Measurements from ENCODE around the gene CRELD2. TPM values are rescaled to one million over a fixed set of nuclear protein-coding genes. Genes with fewer than 3 reads are reported as not detected.

Gene CRELD2
- total RNA-seq, 2 experiments from 2014 or later, result 15.3 to 16.2 TPM

- no peak for DNase-seq
- no peak overlapping the region for H3K4me3 Mint-ChIP-seq
- no peaks in the 10 kb centered on the region for H3K27me3 Mint-ChIP-seq (ENCODE audit: low read depth)
- peaks cover 32% of the 10 kb centered on the region for H3K36me3 Mint-ChIP-seq (ENCODE audit: low read depth)
- no peak overlapping the region for H3K27ac Mint-ChIP-seq
- intact Hi-C loops (cut with micrococcal nuclease), result no loop called here
- CTCF ChIA-PET, result no interaction called here
- H3K9me3 Mint-ChIP-seq, result peaks cover 2% of the 10 kb centered on the region
- no peaks in the 10 kb centered on the region for H3K4me1 Mint-ChIP-seq (ENCODE audit: low read depth)
These were observed 23.9 kb upstream of the CRELD2 start for GRCh38 chr22:49894322-49895054.

GRCh38 chr22:49896201-49896600 is 22.2 kb upstream of the CRELD2 start:
- H3K27me3 Mint-ChIP-seq (ENCODE audit: low read depth), result no peaks in the 10 kb centered on the region
- H3K36me3 Mint-ChIP-seq (ENCODE audit: low read depth), result peaks cover 32% of the 10 kb centered on the region
- peaks cover 2% of the 10 kb centered on the region for H3K9me3 Mint-ChIP-seq
- intact Hi-C loops (cut with micrococcal nuclease), result no loop called here
- no peak for DNase-seq
- H3K27ac Mint-ChIP-seq, result no peak overlapping the region
- no peaks in the 10 kb centered on the region for H3K4me1 Mint-ChIP-seq (ENCODE audit: low read depth)
- no peak overlapping the region for H3K4me3 Mint-ChIP-seq
- CTCF ChIA-PET, result no interaction called here

- intact Hi-C loops (cut with micrococcal nuclease), result no loop called here
- Mint-ChIP-seq H3K27ac (no peak overlapping the region), H3K27me3 (ENCODE audit: low read depth) (no peaks in the 10 kb centered on the region), H3K4me3 (no peak overlapping the region), H3K36me3 (ENCODE audit: low read depth) (peaks cover 33% of the 10 kb centered on the region), H3K4me1 (ENCODE audit: low read depth) (no peaks in the 10 kb centered on the region), H3K9me3 (peaks cover 2% of the 10 kb centered on the region)
- no peak for DNase-seq
- CTCF ChIA-PET, result no interaction called here
These were observed 21.3 kb upstream of the CRELD2 start for GRCh38 chr22:49897015-49897684.

GRCh38 chr22:49899530-49899929 is 18.9 kb upstream of the CRELD2 start:
- intact Hi-C loops (cut with micrococcal nuclease), result no loop called here
- Mint-ChIP-seq H3K4me3 (no peak overlapping the region), H3K9me3 (no peaks in the 10 kb centered on the region), H3K36me3 (ENCODE audit: low read depth) (peaks cover 31% of the 10 kb centered on the region), H3K4me1 (ENCODE audit: low read depth) (no peaks in the 10 kb centered on the region), H3K27me3 (ENCODE audit: low read depth) (no peaks in the 10 kb centered on the region), H3K27ac (no peak overlapping the region)
- DNase-seq, result no peak
- CTCF ChIA-PET, result no interaction called here

DNA sequence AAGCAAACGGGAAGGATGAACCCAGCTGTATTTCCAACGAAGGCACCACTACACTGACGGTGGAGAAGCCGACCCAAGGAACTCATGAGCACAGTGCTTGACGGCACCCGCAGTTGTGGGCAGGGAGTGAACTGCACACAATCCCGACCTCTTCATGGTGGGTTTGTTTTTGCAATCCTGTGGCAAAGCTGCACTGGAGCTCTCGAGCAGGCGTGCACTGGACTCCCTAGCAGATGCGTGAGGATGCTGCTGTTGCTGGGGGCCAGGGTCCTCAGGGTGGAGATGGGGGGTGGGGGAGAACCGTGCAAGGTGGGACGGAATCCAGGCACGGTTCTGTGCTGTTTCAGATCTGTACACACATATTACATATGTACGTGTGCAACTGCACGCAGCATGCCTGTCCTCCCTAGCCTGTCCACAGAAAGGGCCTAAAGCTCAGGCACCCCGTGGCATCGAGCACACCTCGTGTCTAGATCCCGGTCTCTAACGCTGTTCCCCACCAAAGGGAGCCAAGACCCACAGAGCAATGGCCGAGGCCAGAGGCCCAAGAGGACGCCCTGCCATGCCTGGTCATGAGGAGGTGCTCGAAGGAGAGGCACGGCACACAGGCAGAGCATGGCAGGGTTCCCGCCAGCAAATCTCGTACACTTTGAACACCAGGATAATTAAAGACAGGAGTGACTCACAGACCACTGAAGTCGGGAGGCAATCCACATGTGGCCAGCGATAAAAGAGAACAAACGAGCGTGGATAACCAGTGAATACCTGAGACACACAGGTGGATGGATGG is 17.8 kb upstream of the CRELD2 start:
- intact Hi-C loops (cut with micrococcal nuclease), result no loop called here
- Mint-ChIP-seq H3K4me3 (no peak overlapping the region), H3K27me3 (ENCODE audit: low read depth) (no peaks in the 10 kb centered on the region), H3K36me3 (ENCODE audit: low read depth) (peaks cover 33% of the 10 kb centered on the region), H3K4me1 (ENCODE audit: low read depth) (no peaks in the 10 kb centered on the region), H3K9me3 (no peaks in the 10 kb centered on the region), H3K27ac (no peak overlapping the region)
- CTCF ChIA-PET, result no interaction called here
- DNase-seq, result no peak

- Mint-ChIP-seq H3K27ac (no peak overlapping the region), H3K4me3 (no peak overlapping the region), H3K9me3 (no peaks in the 10 kb centered on the region), H3K4me1 (ENCODE audit: low read depth) (no peaks in the 10 kb centered on the region), H3K27me3 (ENCODE audit: low read depth) (no peaks in the 10 kb centered on the region), H3K36me3 (ENCODE audit: low read depth) (peaks cover 32% of the 10 kb centered on the region)
- intact Hi-C loops (cut with micrococcal nuclease), result no loop called here
- no peak for DNase-seq
- CTCF ChIA-PET, result no interaction called here
These were observed 17.0 kb upstream of the CRELD2 start for GRCh38 chr22:49901457-49901856.

DNA sequence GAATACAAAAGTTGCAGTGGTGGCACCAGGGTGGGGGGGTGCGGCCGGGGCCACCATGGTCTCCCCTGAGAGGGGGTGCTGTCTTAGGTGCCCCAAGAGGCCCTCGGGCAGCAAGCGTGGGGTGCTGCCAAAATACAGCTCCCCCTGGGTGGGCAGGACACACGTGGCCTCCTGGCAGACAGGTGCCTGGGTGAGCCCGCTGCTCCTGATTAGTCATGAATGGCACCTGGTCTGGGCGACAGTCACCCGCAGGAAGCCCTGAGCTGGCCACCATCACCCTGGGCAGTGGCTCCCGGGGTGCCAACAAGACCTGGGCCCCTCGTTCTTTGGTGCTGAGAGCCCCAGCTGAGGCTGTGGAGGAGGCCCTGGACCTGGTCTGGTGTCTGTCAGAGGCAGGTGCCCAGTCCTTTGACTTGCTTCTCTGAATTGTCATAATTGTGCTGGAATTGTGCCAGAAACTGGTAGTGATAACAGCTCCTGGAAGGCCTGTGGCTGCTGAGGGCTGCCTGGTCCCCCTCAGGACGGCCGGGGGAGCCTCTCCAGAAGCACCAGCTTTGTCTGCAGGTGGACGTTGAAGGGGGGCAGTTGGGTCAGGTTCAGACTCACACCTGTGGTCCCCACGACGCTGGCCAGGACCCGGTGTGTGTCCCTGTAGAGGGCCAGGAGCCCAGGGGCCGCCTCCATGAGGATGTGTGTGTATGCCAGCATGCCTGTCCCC is 15.0 kb upstream of the CRELD2 start:
- intact Hi-C loops (cut with micrococcal nuclease), result no loop called here
- no peak for DNase-seq
- Mint-ChIP-seq H3K36me3 (ENCODE audit: low read depth) (peaks cover 36% of the 10 kb centered on the region), H3K9me3 (no peaks in the 10 kb centered on the region), H3K27me3 (ENCODE audit: low read depth) (no peaks in the 10 kb centered on the region), H3K4me1 (ENCODE audit: low read depth) (no peaks in the 10 kb centered on the region), H3K27ac (no peak overlapping the region), H3K4me3 (no peak overlapping the region)
- CTCF ChIA-PET, result interaction anchor here (0.9 kb wide), 1 partner anchor 58 kb away, joined by 3 read pairs; no protein-coding TSS in a partner anchor

DNA sequence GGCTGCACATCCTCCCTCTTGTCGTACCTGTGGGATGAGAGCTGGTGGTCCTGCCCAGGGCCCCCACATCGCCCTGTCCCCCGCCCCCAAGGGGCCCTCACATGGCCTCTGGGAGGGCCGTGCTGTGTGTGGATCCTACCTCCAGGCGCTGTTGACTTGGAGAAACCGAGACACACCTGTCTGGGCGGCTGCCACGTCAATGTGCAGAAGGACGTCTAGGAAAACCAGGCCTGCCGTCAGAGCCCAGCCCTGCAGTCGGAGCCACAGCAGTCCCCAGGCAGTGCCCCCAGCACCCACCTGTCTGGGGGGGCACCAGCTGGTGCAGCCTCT is 14.4 kb upstream of the CRELD2 start:
- intact Hi-C loops (cut with micrococcal nuclease), result no loop called here

DNA sequence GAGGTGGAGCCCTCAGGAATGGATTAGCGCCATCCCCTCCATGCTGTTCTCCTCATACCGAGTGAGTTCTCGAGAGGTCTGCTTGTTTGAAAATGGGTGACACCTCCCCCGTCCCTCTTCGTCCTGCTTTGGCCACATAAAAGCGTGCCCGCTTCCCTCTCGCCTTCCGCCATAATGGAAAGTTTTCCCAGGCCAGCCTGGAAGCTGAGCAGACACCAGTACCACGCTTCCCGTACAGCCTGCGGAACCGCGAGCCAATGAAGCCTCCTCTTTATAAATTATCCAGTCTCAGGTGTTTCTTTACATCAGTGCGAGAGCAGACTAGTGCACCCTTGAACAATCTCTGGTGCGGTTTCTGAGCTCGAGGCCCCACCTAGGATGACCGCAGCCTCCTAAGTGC is 13.0 kb upstream of the CRELD2 start:
- H3K36me3 Mint-ChIP-seq (ENCODE audit: low read depth), result peaks cover 29% of the 10 kb centered on the region
- H3K4me3 Mint-ChIP-seq, result no peak overlapping the region
- intact Hi-C loops (cut with micrococcal nuclease), result no loop called here
- H3K27me3 Mint-ChIP-seq (ENCODE audit: low read depth), result no peaks in the 10 kb centered on the region
- H3K27ac Mint-ChIP-seq, result no peak overlapping the region
- CTCF ChIA-PET, result interaction anchor here (1.1 kb wide), 1 partner anchor 138 kb away, joined by 3 read pairs; no protein-coding TSS in a partner anchor
- no peaks in the 10 kb centered on the region for H3K4me1 Mint-ChIP-seq (ENCODE audit: low read depth)
- no peaks in the 10 kb centered on the region for H3K9me3 Mint-ChIP-seq
- no peak for DNase-seq

More for the DNA sequence above, 14.4 kb upstream of the CRELD2 start:
- H3K36me3 Mint-ChIP-seq (ENCODE audit: low read depth), result peaks cover 36% of the 10 kb centered on the region
- no peaks in the 10 kb centered on the region for H3K27me3 Mint-ChIP-seq (ENCODE audit: low read depth)
- DNase-seq, result no peak
- H3K27ac Mint-ChIP-seq, result no peak overlapping the region
- H3K9me3 Mint-ChIP-seq, result no peaks in the 10 kb centered on the region
- no peak overlapping the region for H3K4me3 Mint-ChIP-seq
- CTCF ChIA-PET, result interaction anchor here (0.9 kb wide), 1 partner anchor 59 kb away, joined by 3 read pairs; no protein-coding TSS in a partner anchor
- H3K4me1 Mint-ChIP-seq (ENCODE audit: low read depth), result no peaks in the 10 kb centered on the region

DNA sequence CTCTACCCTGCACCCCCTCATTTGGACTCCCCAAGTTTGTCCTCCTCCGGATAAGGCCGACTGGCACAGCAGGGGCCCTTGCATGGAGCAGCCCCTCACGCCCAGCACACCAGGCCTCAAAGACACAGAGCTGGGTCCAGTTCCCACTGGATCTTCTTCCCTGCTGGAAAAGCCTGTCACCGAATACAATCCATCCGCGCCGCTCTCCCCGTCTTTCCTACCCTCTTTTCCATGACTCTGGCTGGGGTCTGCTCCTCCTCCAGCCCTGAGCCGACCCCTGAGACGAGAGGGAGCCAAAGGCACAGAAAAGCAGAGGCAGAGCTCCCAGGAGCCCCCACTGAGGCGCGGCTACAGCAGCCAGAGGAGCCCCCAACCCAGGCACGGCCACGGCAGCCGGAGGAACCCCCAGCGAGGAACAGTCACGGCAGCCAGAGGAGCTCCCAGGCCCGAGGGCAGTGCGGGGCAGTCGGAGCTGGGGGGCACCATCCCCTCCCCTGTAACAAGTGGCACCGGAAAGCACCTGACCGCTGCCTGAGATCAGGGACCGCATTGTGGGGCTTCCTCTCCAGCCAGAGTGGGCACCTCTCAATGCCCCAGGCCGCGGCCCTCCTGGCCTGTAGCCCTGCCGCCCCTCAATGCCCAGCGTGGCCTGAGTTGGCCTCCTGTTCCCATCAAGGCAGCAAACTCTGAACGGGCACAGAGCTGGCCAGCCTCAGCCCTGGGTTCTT is 12.2 kb upstream of the CRELD2 start:
- H3K36me3 Mint-ChIP-seq (ENCODE audit: low read depth), result peaks cover 24% of the 10 kb centered on the region
- CTCF ChIA-PET, result interaction anchor here (1.1 kb wide), 1 partner anchor 139 kb away, joined by 3 read pairs; no protein-coding TSS in a partner anchor

DNA sequence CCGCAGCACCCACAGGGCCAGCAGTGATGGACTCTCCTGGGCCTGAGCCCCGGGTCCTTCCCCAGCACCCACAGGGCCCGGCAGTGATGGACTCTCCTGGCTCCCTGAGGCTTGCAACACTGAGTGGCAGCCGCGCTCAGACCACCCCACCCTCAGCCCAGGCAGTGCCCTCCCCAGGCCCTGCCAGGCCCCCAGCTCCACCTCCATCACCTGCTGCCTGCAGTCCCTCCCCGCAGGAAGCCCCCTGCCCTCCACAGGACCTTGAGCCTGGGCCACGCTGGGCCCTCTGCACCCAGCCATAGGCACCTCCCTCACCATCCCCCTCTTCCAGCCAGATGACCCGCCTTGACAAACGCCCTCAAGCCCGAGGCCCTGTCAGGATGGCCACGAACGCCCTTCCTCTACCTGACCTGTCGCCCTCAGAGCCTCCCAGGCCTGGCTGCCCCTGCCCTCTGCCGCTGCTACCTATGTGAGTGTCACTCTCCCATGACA is 11.6 kb upstream of the CRELD2 start:
- DNase-seq, result no peak
- Mint-ChIP-seq H3K9me3 (no peaks in the 10 kb centered on the region), H3K4me1 (ENCODE audit: low read depth) (no peaks in the 10 kb centered on the region), H3K4me3 (no peak overlapping the region), H3K27ac (no peak overlapping the region), H3K36me3 (ENCODE audit: low read depth) (peaks cover 19% of the 10 kb centered on the region), H3K27me3 (ENCODE audit: low read depth) (no peaks in the 10 kb centered on the region)
- CTCF ChIA-PET, result no interaction called here
- intact Hi-C loops (cut with micrococcal nuclease), result no loop called here

More for the DNA sequence above, 12.2 kb upstream of the CRELD2 start:
- Mint-ChIP-seq H3K27me3 (ENCODE audit: low read depth) (no peaks in the 10 kb centered on the region), H3K4me1 (ENCODE audit: low read depth) (no peaks in the 10 kb centered on the region), H3K9me3 (no peaks in the 10 kb centered on the region), H3K27ac (no peak overlapping the region), H3K4me3 (no peak overlapping the region)
- intact Hi-C loops (cut with micrococcal nuclease), result no loop called here
- DNase-seq, result no peak

Measured in activated naive CD4-positive, alpha-beta T cell treated with anti-CD3 and anti-CD28 coated beads for 36 hours (primary cell).